NT2/D1 (cell line): ENCODE data around the gene ZNF592.

Experiments used
- DNase-seq: peaks from one replicate; pipeline ENCODE4 v3.0.0-alpha.2; 2011; ENCODE audit warnings: low read depth, low spot score
- H3K27me3 ChIP-seq: 2 replicates; pipeline ENCODE4 v1.6.0; 2011; ENCODE audit warnings: mild to moderate bottlenecking; ENCODE audit not compliant: insufficient read length, insufficient read depth
- H3K36me3 ChIP-seq: 2 replicates; pipeline ENCODE4 v1.6.1; 2011; ENCODE audit warnings: mild to moderate bottlenecking, low read length, mixed read lengths; ENCODE audit not compliant: insufficient read depth, insufficient read length
- H3K4me1 ChIP-seq: 2 replicates; pipeline ENCODE4 v1.5.1; 2011; ENCODE audit not compliant: insufficient read depth, insufficient read length
- H3K4me3 ChIP-seq: 2 replicates; pipeline ENCODE4 v1.5.1; 2011; ENCODE audit warnings: low read depth; ENCODE audit not compliant: insufficient read length
- H3K9ac ChIP-seq: 2 replicates; pipeline ENCODE4 v1.6.0; 2011; ENCODE audit warnings: low read depth; ENCODE audit not compliant: insufficient read length
- H3K9me3 ChIP-seq: 2 replicates; pipeline ENCODE4 v1.5.1; 2011; ENCODE audit warnings: mild to moderate bottlenecking, low read length; ENCODE audit not compliant: insufficient read depth
- SUZ12 ChIP-seq: IDR thresholded peaks from 2 replicates; pipeline ENCODE4 v1.6.1; 2011; ENCODE audit not compliant: insufficient read length, insufficient read depth; ENCODE audit errors: extremely low read depth
- YY1 ChIP-seq: IDR thresholded peaks from 2 replicates; pipeline ENCODE4 v1.6.1; 2011; ENCODE audit not compliant: insufficient read length, insufficient read depth
- ZNF274 ChIP-seq: IDR thresholded peaks from 2 replicates; pipeline ENCODE4 v1.6.1; 2011; ENCODE audit warnings: mild to moderate bottlenecking, low read depth, low read length

The ZNF592 gene

GRCh38 chr15:84748274-84749110 is at the start of gene ZNF592:
TSS of gene ZNF592 (plus strand) at chr15:84748592. CDS start at chr15:84782676, 34,084 bp downstream.
- H3K36me3 ChIP-seq = peaks cover 2% of the 10 kb centered on the region
- H3K9ac ChIP-seq = peak within 1 kb of the TSS; percentile 96
- no peaks in the 10 kb centered on the region for H3K27me3 ChIP-seq
- peak within 1 kb of the TSS; percentile 85 for H3K4me3 ChIP-seq
- TF ChIP-seq ZNF274 = no peak
- peak; percentile 8 for TF ChIP-seq YY1
- TF ChIP-seq SUZ12 = no peak
- no peaks in the 10 kb centered on the region for H3K9me3 ChIP-seq
- no peaks in the 10 kb centered on the region for H3K4me1 ChIP-seq
- peak; percentile 30 for DNase-seq

GRCh38 chr15:84699538-84700191 is 48.7 kb upstream of the ZNF592 start:
- Histone ChIP-seq H3K9me3 (no peaks in the 10 kb centered on the region), H3K4me3 (no peak overlapping the region), H3K27me3 (no peaks in the 10 kb centered on the region), H3K4me1 (no peaks in the 10 kb centered on the region), H3K36me3 (peaks cover 23% of the 10 kb centered on the region), H3K9ac (no peak overlapping the region)
- no peak for DNase-seq
- TF ChIP-seq SUZ12 (no peak), YY1 (no peak), ZNF274 (no peak)

GRCh38 chr15:84702961-84703482 is 45.4 kb upstream of the ZNF592 start:
- H3K36me3 ChIP-seq = peaks cover 31% of the 10 kb centered on the region
- DNase-seq = no peak
- H3K4me3 ChIP-seq = no peak overlapping the region
- TF ChIP-seq ZNF274 (no peak), SUZ12 (no peak), YY1 (no peak)
- H3K27me3 ChIP-seq = no peaks in the 10 kb centered on the region
- no peaks in the 10 kb centered on the region for H3K4me1 ChIP-seq
- no peaks in the 10 kb centered on the region for H3K9me3 ChIP-seq
- no peak overlapping the region for H3K9ac ChIP-seq

- DNase-seq = no peak
- Histone ChIP-seq H3K27me3 (no peaks in the 10 kb centered on the region), H3K9me3 (no peaks in the 10 kb centered on the region), H3K4me3 (no peak overlapping the region), H3K9ac (no peak overlapping the region), H3K36me3 (peaks cover 35% of the 10 kb centered on the region), H3K4me1 (no peaks in the 10 kb centered on the region)
- TF ChIP-seq ZNF274 = no peak
- TF ChIP-seq SUZ12 = no peak
- no peak for TF ChIP-seq YY1
These were observed 44.6 kb upstream of the ZNF592 start for GRCh38 chr15:84703808-84704207.

- TF ChIP-seq YY1 (no peak), SUZ12 (no peak), ZNF274 (no peak)
- H3K9ac ChIP-seq = peak overlapping the region; percentile 98
- peak overlapping the region; percentile 93 for H3K4me3 ChIP-seq
These were observed 34.0 kb upstream of the ZNF592 start for GRCh38 chr15:84714372-84714771.

GRCh38 chr15:84714821-84715220 is 33.6 kb upstream of the ZNF592 start:
- Histone ChIP-seq H3K4me3 (peak overlapping the region; percentile 93), H3K36me3 (peaks cover 39% of the 10 kb centered on the region), H3K27me3 (no peaks in the 10 kb centered on the region), H3K4me1 (peaks cover 3% of the 10 kb centered on the region), H3K9me3 (no peaks in the 10 kb centered on the region), H3K9ac (peak overlapping the region; percentile 98)
- DNase-seq = no peak
- TF ChIP-seq SUZ12 (no peak), YY1 (no peak), ZNF274 (no peak)

More at GRCh38 chr15:84714372-84714771, 34.0 kb upstream of the ZNF592 start:
- H3K9me3 ChIP-seq = no peaks in the 10 kb centered on the region
- DNase-seq = no peak
- H3K27me3 ChIP-seq = no peaks in the 10 kb centered on the region
- peaks cover 40% of the 10 kb centered on the region for H3K36me3 ChIP-seq
- H3K4me1 ChIP-seq = peaks cover 3% of the 10 kb centered on the region

GRCh38 chr15:84715441-84716035 is 32.9 kb upstream of the ZNF592 start:
- H3K4me1 ChIP-seq = peaks cover 3% of the 10 kb centered on the region
- no peak for DNase-seq
- peak overlapping the region; percentile 93 for H3K4me3 ChIP-seq
- no peaks in the 10 kb centered on the region for H3K9me3 ChIP-seq
- peaks cover 32% of the 10 kb centered on the region for H3K36me3 ChIP-seq
- TF ChIP-seq SUZ12 (no peak), ZNF274 (no peak), YY1 (no peak)
- no peaks in the 10 kb centered on the region for H3K27me3 ChIP-seq
- peak overlapping the region; percentile 98 for H3K9ac ChIP-seq
